Ureter (tissue), 1 donor: ENCODE measurements around the gene RNF215. TPM values are rescaled to one million over a fixed set of nuclear protein-coding genes. Genes with fewer than 3 reads are reported as not detected.

Experiments used
- DNase-seq: peaks from one replicate; pipeline ENCODE4 v3.0.0-alpha.2; 2020; ENCODE audit warnings: low spot score
- total RNA-seq: library from RNA; stranded (reverse); gene quantifications from one replicate; pipeline ENCODE4 v1.2.4, GENCODE V29; 2023
- donor health status: DM: yes; HTN: yes; CAD: no.

RNF215 gene
- total RNA-seq, 1 donor from 2014 or later, result 17.5 TPM

DNA sequence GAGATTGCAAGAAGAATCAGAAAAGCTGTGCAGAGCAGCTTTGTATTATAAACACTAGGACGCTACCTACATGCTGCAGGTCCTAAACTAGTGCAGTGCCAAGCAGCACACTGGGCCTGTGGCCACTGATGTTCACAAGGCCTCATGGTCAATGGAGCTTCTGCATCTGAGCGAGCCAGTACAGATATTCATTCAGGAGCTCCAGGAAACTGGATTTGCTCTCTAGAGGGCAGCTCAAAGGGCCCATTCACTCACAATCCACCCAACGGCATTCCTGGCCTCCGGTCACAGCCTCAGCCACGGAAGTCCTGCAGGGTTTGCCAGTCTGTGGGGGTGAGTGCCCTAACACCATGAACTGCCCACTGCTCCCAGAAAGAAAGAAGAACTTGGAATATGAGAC lies 54.7 kb downstream of the RNF215 start:
- DNase-seq, result no peak

Other genes with a start within 250 kb of the RNF215 start
- gene LIF, start 140.7 kb downstream of the RNF215 start, total RNA-seq, result 2.1 TPM
- gene OSM, start 120.6 kb downstream of the RNF215 start, total RNA-seq, result 0.36 TPM
- 17.5 TPM for gene CASTOR1, start 97.9 kb downstream of the RNF215 start, total RNA-seq
- 40.0 TPM for gene TBC1D10A, start 60.5 kb downstream of the RNF215 start, total RNA-seq
- gene SF3A1, start 30.5 kb downstream of the RNF215 start, total RNA-seq, result 193 TPM
- gene CCDC157, start 30.4 kb downstream of the RNF215 start, total RNA-seq, result 3.3 TPM
- gene SEC14L2, start 9.6 kb upstream of the RNF215 start, total RNA-seq, result 5.8 TPM
- gene MTFP1, start 38.4 kb upstream of the RNF215 start, total RNA-seq, result 9.1 TPM
- not detected for gene SEC14L3, start 84.6 kb upstream of the RNF215 start, total RNA-seq
- 0.39 TPM for gene SEC14L4, start 118.3 kb upstream of the RNF215 start, total RNA-seq
- 0.57 TPM for gene SEC14L6, start 159.3 kb upstream of the RNF215 start, total RNA-seq
- 0.73 TPM for gene GAL3ST1, start 187.3 kb upstream of the RNF215 start, total RNA-seq
- gene PES1, start 204.5 kb upstream of the RNF215 start, total RNA-seq, result 82.9 TPM
- gene TCN2, start 219.8 kb upstream of the RNF215 start, total RNA-seq, result 24.2 TPM
- gene SLC35E4, start 248.4 kb upstream of the RNF215 start, total RNA-seq, result 3.9 TPM